Fibroblast of skin of right biceps (primary cell): ENCODE measurements around the gene CFAP53.

ENCODE experiments used
- DNase-seq: peaks from one replicate; pipeline ENCODE4 v3.0.0-alpha.2; 2013

Gene CFAP53

DNA sequence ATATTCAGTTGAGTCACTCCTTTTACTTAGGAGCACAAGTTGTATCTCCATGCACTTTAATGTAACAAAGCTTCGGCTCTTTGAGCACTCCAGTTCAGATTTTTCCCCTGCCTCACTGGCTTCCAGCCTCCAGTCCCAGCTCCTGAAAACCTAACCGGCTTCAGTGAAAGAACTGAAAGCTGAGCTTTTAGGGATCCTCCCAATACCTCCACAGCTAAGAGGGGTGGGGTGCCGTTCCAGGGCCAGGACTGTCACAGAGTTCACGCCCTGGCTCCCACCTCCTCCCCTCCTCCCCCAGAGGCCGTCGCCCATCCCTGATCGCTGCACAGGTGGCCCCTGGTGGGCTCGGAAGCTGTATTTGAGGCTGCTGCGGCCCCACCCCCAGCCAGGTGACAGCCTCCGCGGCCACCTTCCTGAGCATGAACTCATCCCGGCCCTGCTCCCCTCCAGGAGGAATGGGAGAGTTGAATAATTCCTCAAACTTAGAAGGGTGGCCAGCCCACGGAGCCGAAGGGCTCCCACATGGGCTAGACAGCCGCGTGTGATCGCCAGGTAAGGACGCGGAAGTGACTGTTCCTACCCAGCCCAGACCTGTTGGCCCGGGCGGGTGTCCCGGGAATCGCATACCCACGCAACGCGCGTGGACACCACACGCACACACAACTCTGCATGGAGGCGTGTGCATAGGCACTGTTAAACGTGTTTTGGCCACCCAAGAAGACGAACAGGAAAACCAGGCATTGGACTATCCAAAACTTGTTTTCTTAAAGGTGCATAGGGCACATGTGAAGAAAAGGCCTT is 73.1 kb downstream of the CFAP53 start:
- no peak for DNase-seq

DNA sequence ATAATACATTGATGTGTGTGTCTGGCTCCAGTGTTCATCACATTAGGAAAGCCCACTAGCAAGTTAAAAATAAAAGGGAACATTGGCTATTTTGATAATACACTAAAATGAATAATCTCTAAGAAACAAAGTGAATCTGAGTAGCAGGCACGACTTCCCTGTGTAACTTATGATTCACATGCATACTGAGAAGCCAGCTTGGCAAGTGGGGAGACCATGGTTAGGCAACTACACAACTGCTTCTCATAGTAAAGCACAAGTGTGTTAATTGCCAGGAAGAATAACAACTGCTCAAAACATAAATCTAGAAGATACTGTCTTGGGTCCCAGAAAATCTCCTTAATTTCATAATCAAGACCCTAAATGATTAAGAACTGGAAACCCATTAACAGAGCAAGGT is 75.4 kb downstream of the CFAP53 start:
- DNase-seq = no peak

DNA sequence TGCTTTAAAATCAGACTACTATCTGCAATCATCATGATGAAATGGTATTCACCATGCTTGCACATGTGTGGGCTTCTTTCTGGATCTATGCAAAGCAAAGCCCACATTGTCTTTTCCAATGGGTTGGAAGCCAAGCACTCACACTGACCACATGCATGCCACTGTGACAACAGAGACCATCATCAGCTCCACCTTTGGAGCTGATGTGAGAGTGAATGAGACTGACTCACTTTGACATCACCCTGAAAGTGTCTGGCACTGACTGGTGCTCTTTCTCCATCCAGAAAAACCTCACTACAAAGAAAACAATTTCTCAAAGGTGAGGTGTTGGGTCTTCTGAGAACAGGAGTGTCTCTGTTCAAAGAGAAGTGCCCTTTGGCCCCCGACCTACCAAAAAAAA is 76.1 kb downstream of the CFAP53 start:
- DNase-seq = peak; percentile 4

DNA sequence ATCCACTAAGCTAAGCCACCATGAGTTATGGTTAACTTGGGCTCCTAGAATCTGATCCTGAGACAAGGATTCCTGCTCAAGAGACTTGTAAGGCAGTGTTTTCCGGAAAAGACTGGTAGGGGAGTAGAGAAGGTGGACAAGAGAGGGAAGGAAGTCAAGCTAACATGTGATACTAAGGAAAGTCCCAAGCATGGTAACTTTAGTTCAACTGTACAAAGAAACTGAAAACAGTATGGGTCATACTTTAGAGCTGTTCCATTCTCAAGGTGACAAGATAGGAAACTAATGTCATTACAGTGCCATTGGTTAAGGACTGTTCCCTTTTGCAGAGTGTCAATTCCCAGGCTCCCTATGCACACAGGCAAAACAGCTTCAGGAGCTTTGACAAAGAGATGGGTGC is 77.1 kb downstream of the CFAP53 start:
- DNase-seq = no peak

DNA sequence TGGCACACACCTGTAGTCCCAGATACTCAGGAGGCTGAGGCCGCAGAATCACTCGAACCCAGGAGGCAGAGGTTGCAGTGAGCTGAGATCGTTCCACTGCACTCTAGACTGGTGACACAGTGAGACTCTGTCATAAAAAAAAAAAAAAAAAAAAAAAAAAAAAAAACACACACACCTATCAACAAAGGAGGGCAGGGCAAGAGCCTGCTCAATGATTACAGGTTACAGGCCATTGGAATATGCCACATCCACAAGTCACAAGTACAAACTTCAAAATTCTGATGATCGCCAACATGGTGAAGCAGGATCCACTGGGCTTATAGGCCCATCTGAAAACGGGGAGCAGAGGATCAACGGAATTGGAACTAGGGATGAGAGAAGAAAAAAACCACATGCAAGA is 77.6 kb downstream of the CFAP53 start:
- DNase-seq = no peak

DNA sequence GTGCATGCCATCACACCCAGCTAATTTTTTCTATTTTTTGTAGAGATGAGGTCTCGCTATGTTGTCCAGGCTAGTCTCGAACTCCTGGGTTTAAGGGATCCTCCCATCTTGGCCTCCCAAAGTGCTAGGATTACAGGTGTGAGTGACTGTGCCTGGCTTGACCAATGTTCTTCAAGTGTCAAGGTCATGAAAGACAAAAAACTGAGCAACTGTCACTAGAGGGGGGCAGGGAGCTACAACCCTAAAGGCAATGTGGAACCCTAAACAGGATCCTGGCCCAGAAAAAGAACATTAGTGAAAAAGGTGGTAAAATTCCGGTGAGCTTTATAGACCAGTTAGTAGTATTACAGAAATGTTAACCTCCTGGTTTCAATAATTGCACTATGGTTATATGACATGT is 78.6 kb downstream of the CFAP53 start:
- DNase-seq = no peak

DNA sequence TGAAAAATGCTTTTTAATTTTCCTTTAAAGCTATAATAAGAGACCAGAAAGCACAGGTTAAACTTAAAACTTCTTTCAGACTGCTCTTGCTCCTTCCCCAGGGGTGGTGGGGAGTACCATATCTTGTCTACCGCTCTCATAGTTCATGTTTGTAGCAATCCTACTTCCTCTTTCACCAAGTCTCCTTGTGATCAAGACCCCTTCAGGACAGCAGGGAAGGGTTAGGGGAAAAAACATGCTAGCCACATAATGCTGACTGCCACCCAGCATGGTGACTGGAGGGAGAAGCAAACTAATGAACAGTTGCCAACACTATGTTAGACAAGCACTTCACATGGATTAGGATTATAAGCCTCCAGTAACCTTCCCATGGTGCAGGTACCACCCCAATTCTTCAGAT is 79.9 kb downstream of the CFAP53 start:
- no peak for DNase-seq

DNA sequence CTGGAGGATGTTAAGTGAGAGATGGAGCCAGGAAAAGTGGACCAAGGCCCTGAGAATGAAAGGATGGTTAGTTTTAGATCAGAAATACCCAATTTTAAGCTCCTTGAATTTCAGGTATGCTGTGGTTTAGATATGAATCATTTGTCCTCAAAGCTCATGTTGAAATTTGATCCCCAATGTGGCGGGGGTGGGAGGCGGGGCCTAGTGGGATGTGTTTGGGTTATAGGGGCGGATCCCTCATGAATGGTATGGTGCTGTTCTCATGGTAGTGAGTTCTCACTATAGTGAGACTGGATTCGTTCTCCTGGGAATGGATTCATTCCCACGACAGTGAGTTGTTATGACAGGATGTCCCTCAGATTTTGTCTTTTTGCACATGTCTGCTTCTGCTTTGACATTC is 82.7 kb downstream of the CFAP53 start:
- peak; percentile 51 for DNase-seq

DNA sequence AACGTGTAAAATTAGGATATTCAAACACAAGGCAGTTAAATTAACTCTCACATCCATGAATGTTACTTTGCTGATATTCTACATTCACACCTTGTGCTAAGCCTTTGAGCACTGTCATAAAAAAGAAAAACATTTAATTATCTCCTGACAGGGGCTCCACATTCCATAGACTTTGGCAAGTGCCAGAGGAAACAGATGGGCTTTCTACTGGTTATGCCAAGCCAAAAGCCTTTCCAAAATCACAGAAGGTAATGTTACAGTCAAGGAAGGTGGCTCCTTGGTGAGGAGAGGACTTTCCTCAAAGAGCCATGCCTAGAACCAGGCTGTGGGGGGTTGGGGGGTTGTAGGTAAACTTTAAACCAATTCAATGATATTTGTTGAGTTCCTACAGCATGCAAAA is 83.8 kb downstream of the CFAP53 start:
- DNase-seq = no peak

DNA sequence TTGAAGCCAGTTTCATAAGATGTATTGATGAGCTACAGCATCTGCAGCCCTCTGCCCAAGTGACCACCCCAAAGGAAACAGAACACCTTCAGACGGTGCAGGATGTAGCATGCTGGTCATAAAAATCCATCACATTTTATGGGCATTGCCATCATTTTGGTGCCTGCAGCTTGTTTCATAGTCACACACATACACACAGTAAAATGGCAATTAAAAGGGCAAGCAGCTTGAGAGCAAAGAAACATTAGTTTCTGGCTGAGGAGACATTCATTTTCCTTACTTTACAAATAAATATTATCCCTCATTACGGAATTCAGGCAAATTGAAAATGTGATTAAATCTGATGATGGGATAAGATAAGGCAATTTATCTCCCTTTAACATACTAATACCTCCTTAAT is 84.7 kb downstream of the CFAP53 start:
- no peak for DNase-seq

DNA sequence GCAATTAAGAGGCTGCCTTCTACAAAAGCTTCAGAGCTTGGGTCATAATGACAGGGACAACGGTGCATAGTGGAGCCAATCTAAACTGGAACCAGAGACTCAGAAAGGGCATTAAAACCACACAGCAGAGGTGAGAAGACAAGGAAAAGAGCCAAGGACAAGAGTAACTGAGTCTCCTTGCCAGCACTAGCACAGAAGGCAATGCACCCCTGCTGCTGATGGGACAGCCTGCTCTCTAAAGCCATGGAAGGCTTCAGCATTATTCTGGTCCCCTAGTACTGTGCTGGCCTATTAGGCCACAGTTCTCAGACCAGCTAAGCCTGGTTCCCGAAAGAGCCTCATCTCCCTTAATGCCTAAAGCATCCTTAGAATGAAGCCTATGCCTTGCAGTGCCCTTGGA is 86.8 kb downstream of the CFAP53 start:
- no peak for DNase-seq

DNA sequence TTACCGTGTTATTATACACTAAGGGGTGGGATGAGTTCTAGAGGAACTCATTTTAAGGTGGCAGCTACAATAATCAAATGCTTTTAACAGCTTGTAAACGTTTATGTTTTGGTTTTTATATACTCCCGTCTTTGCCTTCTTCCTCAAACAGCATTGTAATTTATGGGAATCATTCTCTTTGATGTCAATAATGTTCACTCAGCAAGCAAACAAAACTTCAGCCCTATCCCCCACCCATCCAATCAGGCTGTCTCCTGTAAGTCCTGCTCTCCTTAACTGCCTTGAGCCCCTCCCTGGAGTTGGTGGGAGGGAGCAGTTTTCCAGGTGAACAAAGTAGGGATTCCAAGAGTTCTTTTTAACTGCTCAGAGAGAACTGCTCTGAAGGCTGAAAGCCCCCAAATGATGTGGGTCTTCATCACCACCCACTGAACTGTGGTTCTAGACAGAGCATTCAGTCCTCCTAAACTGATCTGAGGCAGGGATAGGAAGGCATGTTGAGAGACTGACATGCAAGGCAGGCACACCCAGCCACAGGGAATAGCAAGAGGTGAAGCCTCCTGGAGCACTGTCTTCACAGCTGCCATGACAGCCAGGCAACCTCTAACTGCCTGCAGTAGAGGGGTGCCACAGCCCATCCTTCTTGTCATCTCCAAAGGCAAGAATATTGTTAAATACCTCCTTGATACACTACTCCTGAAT is 88.9 kb downstream of the CFAP53 start:
- DNase-seq = no peak
